ENCODE measurements around the gene NUP93. TPM values are rescaled to one million over a fixed set of nuclear protein-coding genes. Genes with fewer than 3 reads are reported as not detected.
A peak's percentile ranks its signal among the peaks of the same experiment; 100 is the strongest.

Gene NUP93
- total and polyA plus RNA-seq, 9 of the 15 experiments (the other 6 are each of a cell fraction or from before 2014, with no cell fraction given): 92.0 to 162 (median 121) TPM

DNA sequence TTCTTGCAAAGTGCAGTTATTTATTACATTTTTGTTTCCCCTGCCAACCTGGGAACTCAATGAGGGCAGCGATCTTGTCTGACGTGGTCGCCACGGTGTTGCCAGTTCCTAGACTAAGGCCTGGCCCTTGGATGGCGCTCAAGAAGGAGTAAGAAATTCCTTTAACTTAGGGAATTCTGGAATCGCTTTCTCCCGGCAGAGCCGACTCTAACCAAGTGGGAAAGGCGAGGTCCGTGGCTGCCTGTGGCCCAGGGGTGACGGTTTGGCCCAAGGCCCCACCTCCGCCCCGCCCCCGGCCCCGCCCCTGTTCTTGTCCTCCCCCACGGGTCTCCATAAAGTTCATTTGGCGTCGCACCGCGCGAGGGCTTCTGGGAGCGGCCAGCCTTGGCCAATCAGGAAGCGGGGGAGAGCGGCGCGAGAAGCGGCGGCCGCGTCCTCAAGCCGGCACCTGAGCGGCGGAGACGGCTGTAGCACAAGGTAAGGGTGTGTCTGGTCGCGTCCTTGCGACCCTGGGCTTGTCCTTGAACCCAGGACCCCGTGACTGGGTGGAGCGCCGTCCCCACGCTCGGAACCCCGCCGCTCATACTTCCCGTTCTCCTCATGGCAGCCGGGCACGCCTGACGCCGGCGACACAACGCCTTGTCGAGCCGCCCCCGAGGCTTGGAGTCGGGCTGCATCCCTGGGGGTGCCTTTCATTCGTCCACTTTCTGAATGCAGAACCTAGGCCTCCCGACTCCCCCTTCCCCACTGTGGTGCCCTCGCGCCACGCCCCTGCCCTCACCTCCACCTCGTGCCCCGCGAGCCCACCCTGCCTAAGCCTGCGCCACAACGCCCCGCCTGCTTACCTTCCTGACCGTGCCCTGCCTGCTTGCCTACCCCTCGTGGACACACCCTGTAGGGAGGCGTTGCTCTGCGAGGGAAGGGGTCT is at the start of gene NUP93 (continued):
- TF ChIP-seq, protein P1, sequence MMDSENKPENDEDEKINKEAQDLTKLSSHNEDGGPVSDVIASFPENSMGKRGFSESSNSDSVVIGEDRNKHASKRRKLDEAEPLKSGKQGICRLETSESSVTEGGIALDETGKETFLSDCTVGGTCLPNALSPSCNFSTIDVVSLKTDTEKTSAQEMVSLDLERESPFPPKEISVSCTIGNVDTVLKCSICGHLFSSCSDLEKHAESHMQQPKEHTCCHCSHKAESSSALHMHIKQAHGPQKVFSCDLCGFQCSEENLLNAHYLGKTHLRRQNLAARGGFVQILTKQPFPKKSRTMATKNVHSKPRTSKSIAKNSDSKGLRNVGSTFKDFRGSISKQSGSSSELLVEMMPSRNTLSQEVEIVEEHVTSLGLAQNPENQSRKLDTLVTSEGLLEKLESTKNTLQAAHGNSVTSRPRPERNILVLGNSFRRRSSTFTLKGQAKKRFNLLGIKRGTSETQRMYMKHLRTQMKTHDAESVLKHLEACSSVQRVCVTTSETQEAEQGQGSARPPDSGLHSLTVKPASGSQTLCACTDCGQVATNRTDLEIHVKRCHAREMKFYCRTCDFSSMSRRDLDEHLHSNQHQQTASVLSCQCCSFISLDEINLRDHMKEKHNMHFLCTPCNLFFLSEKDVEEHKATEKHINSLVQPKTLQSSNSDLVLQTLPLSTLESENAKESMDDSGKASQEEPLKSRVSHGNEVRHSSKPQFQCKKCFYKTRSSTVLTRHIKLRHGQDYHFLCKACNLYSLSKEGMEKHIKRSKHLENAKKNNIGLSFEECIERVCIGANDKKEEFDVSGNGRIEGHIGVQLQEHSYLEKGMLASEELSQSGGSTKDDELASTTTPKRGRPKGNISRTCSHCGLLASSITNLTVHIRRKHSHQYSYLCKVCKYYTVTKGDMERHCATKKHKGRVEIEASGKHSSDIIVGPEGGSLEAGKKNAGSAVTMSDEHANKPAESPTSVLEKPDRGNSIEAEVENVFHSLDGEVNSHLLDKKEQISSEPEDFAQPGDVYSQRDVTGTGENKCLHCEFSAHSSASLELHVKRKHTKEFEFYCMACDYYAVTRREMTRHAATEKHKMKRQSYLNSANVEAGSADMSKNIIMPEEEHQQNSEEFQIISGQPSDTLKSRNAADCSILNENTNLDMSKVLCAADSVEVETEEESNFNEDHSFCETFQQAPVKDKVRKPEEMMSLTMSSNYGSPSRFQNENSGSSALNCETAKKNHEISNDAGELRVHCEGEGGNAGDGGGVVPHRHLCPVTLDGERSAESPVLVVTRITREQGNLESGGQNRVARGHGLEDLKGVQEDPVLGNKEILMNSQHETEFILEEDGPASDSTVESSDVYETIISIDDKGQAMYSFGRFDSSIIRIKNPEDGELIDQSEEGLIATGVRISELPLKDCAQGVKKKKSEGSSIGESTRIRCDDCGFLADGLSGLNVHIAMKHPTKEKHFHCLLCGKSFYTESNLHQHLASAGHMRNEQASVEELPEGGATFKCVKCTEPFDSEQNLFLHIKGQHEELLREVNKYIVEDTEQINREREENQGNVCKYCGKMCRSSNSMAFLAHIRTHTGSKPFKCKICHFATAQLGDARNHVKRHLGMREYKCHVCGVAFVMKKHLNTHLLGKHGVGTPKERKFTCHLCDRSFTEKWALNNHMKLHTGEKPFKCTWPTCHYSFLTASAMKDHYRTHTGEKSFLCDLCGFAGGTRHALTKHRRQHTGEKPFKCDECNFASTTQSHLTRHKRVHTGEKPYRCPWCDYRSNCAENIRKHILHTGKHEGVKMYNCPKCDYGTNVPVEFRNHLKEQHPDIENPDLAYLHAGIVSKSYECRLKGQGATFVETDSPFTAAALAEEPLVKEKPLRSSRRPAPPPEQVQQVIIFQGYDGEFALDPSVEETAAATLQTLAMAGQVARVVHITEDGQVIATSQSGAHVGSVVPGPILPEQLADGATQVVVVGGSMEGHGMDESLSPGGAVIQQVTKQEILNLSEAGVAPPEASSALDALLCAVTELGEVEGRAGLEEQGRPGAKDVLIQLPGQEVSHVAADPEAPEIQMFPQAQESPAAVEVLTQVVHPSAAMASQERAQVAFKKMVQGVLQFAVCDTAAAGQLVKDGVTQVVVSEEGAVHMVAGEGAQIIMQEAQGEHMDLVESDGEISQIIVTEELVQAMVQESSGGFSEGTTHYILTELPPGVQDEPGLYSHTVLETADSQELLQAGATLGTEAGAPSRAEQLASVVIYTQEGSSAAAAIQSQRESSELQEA (IDR thresholded peaks at IDR 0.05; ENCODE audit: low read depth): no peak
- TF ChIP-seq HCFC1 (IDR thresholded peaks at IDR 0.05; ENCODE audit: low read depth, low read length): peak; percentile 73
- TF ChIP-seq ZNF143 (CRISPR knock-in tag; IDR thresholded peaks at IDR 0.05): peak; percentile 84
- no peak for TF ChIP-seq NR2C2 (CRISPR knock-in tag; IDR thresholded peaks at IDR 0.05)
- peak; percentile 76 for TF ChIP-seq NR2C2 (tag; IDR thresholded peaks at IDR 0.05)
- no peak for TF ChIP-seq SNRNP70 (optimal IDR thresholded peaks at IDR 0.05; ENCODE audit: low read depth, low read length)
- TF ChIP-seq NCOA2 (IDR thresholded peaks at IDR 0.05; ENCODE audit: partially characterized antibody in 2 of 2): no peak
- TF ChIP-seq ZNF347 (CRISPR knock-in tag; IDR thresholded peaks at IDR 0.05; ENCODE audit: low read depth): no peak
- TF ChIP-seq LARP7 (IDR thresholded peaks at IDR 0.05): no peak
- TF ChIP-seq, protein P2, sequence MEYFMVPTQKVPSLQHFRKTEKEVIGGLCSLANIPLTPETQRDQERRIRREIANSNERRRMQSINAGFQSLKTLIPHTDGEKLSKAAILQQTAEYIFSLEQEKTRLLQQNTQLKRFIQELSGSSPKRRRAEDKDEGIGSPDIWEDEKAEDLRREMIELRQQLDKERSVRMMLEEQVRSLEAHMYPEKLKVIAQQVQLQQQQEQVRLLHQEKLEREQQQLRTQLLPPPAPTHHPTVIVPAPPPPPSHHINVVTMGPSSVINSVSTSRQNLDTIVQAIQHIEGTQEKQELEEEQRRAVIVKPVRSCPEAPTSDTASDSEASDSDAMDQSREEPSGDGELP (CRISPR knock-in tag; IDR thresholded peaks at IDR 0.05; ENCODE audit: borderline replicate concordance): peak; percentile 62
- TF ChIP-seq RBM25 (IDR thresholded peaks at IDR 0.05; ENCODE audit: low read depth, low read length, severe bottlenecking): peak; percentile 74
- TF ChIP-seq PCBP1 (IDR thresholded peaks at IDR 0.05; ENCODE audit: low read depth, low read length, poor library complexity, severe bottlenecking): peak; percentile 69
- TF ChIP-seq, protein P3, sequence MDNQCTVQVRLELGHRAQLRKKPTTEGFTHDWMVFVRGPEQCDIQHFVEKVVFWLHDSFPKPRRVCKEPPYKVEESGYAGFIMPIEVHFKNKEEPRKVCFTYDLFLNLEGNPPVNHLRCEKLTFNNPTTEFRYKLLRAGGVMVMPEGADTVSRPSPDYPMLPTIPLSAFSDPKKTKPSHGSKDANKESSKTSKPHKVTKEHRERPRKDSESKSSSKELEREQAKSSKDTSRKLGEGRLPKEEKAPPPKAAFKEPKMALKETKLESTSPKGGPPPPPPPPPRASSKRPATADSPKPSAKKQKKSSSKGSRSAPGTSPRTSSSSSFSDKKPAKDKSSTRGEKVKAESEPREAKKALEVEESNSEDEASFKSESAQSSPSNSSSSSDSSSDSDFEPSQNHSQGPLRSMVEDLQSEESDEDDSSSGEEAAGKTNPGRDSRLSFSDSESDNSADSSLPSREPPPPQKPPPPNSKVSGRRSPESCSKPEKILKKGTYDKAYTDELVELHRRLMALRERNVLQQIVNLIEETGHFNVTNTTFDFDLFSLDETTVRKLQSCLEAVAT (IDR thresholded peaks at IDR 0.05): no peak
- TF ChIP-seq, protein P4, sequence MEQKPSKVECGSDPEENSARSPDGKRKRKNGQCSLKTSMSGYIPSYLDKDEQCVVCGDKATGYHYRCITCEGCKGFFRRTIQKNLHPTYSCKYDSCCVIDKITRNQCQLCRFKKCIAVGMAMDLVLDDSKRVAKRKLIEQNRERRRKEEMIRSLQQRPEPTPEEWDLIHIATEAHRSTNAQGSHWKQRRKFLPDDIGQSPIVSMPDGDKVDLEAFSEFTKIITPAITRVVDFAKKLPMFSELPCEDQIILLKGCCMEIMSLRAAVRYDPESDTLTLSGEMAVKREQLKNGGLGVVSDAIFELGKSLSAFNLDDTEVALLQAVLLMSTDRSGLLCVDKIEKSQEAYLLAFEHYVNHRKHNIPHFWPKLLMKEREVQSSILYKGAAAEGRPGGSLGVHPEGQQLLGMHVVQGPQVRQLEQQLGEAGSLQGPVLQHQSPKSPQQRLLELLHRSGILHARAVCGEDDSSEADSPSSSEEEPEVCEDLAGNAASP (IDR thresholded peaks at IDR 0.05): no peak
- TF ChIP-seq HNRNPUL1 (IDR thresholded peaks at IDR 0.05; ENCODE audit: low read length): no peak
- no peak for TF ChIP-seq CBX1 (IDR thresholded peaks at IDR 0.05; ENCODE audit: low read depth)

All from K562 (cell line).